Activated CD4-positive, alpha-beta T cell treated with anti-CD3 and anti-CD28 coated beads, Interleukin-2, amount 10 ng/mL, durations not matched to agents 7 days and 5 days (primary cell): Measurements from ENCODE around the gene PRSS50. TPM values are rescaled to one million over a fixed set of nuclear protein-coding genes. Genes with fewer than 3 reads are reported as not detected.
"Not testable (repeated sequence)": the region's sequence is repeated elsewhere in the genome, so short reads cannot be mapped to it uniquely, and the experiment has no call there.

ENCODE experiments used
- CTCF ChIA-PET: fragments of 350-600 bp; sonication (Branson Sonifier 250); formaldehyde crosslinking; loops from one replicate; lab custom pipeline; 2021; ENCODE audit warnings: antibody characterized with exemption; lab: Charles Lee
- POLR2A ChIA-PET: fragments of 350-600 bp; sonication (Branson Sonifier 250); formaldehyde crosslinking; loops from one replicate; lab custom pipeline; 2021; ENCODE audit warnings: antibody characterized with exemption; lab: Charles Lee
- DNase-seq: peaks from one replicate; pipeline ENCODE4 v3.0.0-alpha.2; 2020
- H3K27ac Mint-ChIP-seq: one replicate; pipeline ENCODE4 v1.8.0; 2021; ENCODE audit warnings: mild to moderate bottlenecking, moderate library complexity, mixed read lengths
- H3K27me3 Mint-ChIP-seq: one replicate; pipeline ENCODE4 v1.8.0; 2021; ENCODE audit warnings: mixed read lengths
- H3K36me3 Mint-ChIP-seq: one replicate; pipeline ENCODE4 v1.8.0; 2021; ENCODE audit warnings: low read depth, mixed read lengths
- H3K4me1 Mint-ChIP-seq: one replicate; pipeline ENCODE4 v1.8.0; 2021; ENCODE audit warnings: mixed read lengths
- H3K4me3 Mint-ChIP-seq: one replicate; pipeline ENCODE4 v1.8.0; 2021; ENCODE audit warnings: mild to moderate bottlenecking, moderate library complexity, mixed read lengths
- H3K9me3 Mint-ChIP-seq: one replicate; pipeline ENCODE4 v1.8.0; 2021; ENCODE audit warnings: mixed read lengths
- total RNA-seq, 2 experiments: library from RNA; stranded (reverse); gene quantifications; one replicate each; pipeline ENCODE4 v1.2.3, GENCODE V29; 2021

Gene PRSS50
- total RNA-seq, 2 experiments from 2014 or later: not detected

GRCh38 chr3:46739565-46739964 lies 21.9 kb upstream of the PRSS50 start:
- CTCF ChIA-PET, H3K27ac Mint-ChIP-seq, H3K4me3 Mint-ChIP-seq, POLR2A ChIA-PET, H3K9me3 Mint-ChIP-seq, H3K4me1 Mint-ChIP-seq, H3K36me3 Mint-ChIP-seq, DNase-seq: not testable (repeated sequence)
- H3K27me3 Mint-ChIP-seq: peaks cover 17% of the 10 kb centered on the region

- Mint-ChIP-seq H3K4me3 (no peak overlapping the region), H3K27me3 (peaks cover 17% of the 10 kb centered on the region), H3K36me3 (no peaks in the 10 kb centered on the region), H3K27ac (no peak overlapping the region), H3K4me1 (no peaks in the 10 kb centered on the region), H3K9me3 (no peaks in the 10 kb centered on the region)
- POLR2A ChIA-PET: no interaction called here
- no peak for DNase-seq
- CTCF ChIA-PET: no interaction called here
These were observed 19.7 kb upstream of the PRSS50 start for GRCh38 chr3:46737329-46737731.

- no peak overlapping the region for H3K27ac Mint-ChIP-seq
- H3K9me3 Mint-ChIP-seq: no peaks in the 10 kb centered on the region
- ChIA-PET CTCF (no interaction called here), POLR2A (no interaction called here)
- H3K36me3 Mint-ChIP-seq: no peaks in the 10 kb centered on the region
- H3K4me3 Mint-ChIP-seq: no peak overlapping the region
- no peak for DNase-seq
- peaks cover 17% of the 10 kb centered on the region for H3K27me3 Mint-ChIP-seq
- no peaks in the 10 kb centered on the region for H3K4me1 Mint-ChIP-seq
These were observed 18.6 kb upstream of the PRSS50 start for GRCh38 chr3:46736006-46736872.

- no peak overlapping the region for H3K27ac Mint-ChIP-seq
- H3K9me3 Mint-ChIP-seq: no peaks in the 10 kb centered on the region
- no peak for DNase-seq
- H3K27me3 Mint-ChIP-seq: peaks cover 20% of the 10 kb centered on the region
- no peak overlapping the region for H3K4me3 Mint-ChIP-seq
- POLR2A ChIA-PET: no interaction called here
- H3K4me1 Mint-ChIP-seq: no peaks in the 10 kb centered on the region
- CTCF ChIA-PET: interaction anchor here (0.8 kb wide), 1 partner anchor 18 kb away, joined by 3 read pairs; no protein-coding TSS in a partner anchor
- H3K36me3 Mint-ChIP-seq: no peaks in the 10 kb centered on the region
These were observed 17.1 kb upstream of the PRSS50 start for GRCh38 chr3:46734773-46735172.

- no peaks in the 10 kb centered on the region for H3K9me3 Mint-ChIP-seq
- no peaks in the 10 kb centered on the region for H3K4me1 Mint-ChIP-seq
- ChIA-PET POLR2A (no interaction called here), CTCF (no interaction called here)
- H3K4me3 Mint-ChIP-seq: no peak overlapping the region
- no peak for DNase-seq
- no peaks in the 10 kb centered on the region for H3K36me3 Mint-ChIP-seq
- H3K27ac Mint-ChIP-seq: no peak overlapping the region
- H3K27me3 Mint-ChIP-seq: peaks cover 20% of the 10 kb centered on the region
These were observed 15.5 kb upstream of the PRSS50 start for GRCh38 chr3:46733026-46733800.

GRCh38 chr3:46731795-46732194 lies 14.1 kb upstream of the PRSS50 start:
- Mint-ChIP-seq H3K27me3 (peaks cover 16% of the 10 kb centered on the region), H3K4me3 (no peak overlapping the region), H3K9me3 (no peaks in the 10 kb centered on the region), H3K27ac (no peak overlapping the region), H3K4me1 (no peaks in the 10 kb centered on the region), H3K36me3 (no peaks in the 10 kb centered on the region)
- DNase-seq: no peak
- ChIA-PET CTCF (no interaction called here), POLR2A (no interaction called here)

GRCh38 chr3:46730819-46731218 lies 13.2 kb upstream of the PRSS50 start:
- H3K36me3 Mint-ChIP-seq: no peaks in the 10 kb centered on the region
- POLR2A ChIA-PET: no interaction called here
- H3K9me3 Mint-ChIP-seq: no peaks in the 10 kb centered on the region
- no peaks in the 10 kb centered on the region for H3K4me1 Mint-ChIP-seq
- CTCF ChIA-PET: no interaction called here
- H3K4me3 Mint-ChIP-seq: no peak overlapping the region
- peaks cover 16% of the 10 kb centered on the region for H3K27me3 Mint-ChIP-seq
- no peak for DNase-seq
- no peak overlapping the region for H3K27ac Mint-ChIP-seq

DNA sequence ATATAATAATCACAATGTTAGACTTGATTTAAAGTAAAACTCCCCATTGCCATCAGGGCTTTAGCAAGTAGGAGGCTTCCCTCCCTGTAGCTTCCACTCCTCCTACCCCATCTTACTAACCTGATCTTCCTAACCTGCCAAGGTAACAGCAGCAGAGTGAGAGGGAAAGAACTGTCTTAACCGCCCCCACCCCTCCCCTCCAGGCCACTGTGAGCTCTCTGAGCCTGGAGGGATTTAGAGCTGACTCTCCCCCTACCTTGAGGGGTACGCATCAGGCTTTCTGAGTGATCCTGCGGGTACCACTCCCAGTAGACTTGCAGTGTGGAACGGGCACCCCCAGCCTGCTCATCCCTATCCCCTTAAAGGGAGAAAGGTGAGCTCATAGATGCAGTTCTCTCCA lies 11.4 kb upstream of the PRSS50 start:
- peaks cover 2% of the 10 kb centered on the region for H3K4me1 Mint-ChIP-seq
- H3K9me3 Mint-ChIP-seq: no peaks in the 10 kb centered on the region
- H3K27me3 Mint-ChIP-seq: peaks cover 16% of the 10 kb centered on the region
- POLR2A ChIA-PET: interaction anchor here (0.6 kb wide), 1 partner anchor 611 kb away, joined by 3 read pairs; no protein-coding TSS in a partner anchor
- no peak overlapping the region for H3K27ac Mint-ChIP-seq
- CTCF ChIA-PET: interaction anchor here (0.6 to 0.8 kb wide), 2 partner anchors 100 to 505 kb away, joined by 3 to 4 read pairs; no protein-coding TSS in a partner anchor
- no peak for DNase-seq
- H3K4me3 Mint-ChIP-seq: no peak overlapping the region
- H3K36me3 Mint-ChIP-seq: no peaks in the 10 kb centered on the region

- Mint-ChIP-seq H3K27ac (no peak overlapping the region), H3K9me3 (no peaks in the 10 kb centered on the region), H3K4me3 (no peak overlapping the region), H3K27me3 (peaks cover 18% of the 10 kb centered on the region), H3K4me1 (peaks cover 2% of the 10 kb centered on the region), H3K36me3 (no peaks in the 10 kb centered on the region)
- CTCF ChIA-PET: interaction anchor here (0.7 kb wide), 1 partner anchor 19 kb away, joined by 3 read pairs; no protein-coding TSS in a partner anchor
- POLR2A ChIA-PET: no interaction called here
- DNase-seq: no peak
These were observed 8.1 kb upstream of the PRSS50 start for GRCh38 chr3:46725621-46726314.

- Mint-ChIP-seq H3K36me3 (no peaks in the 10 kb centered on the region), H3K27ac (no peak overlapping the region), H3K27me3 (peaks cover 15% of the 10 kb centered on the region), H3K4me3 (no peak overlapping the region), H3K9me3 (no peaks in the 10 kb centered on the region), H3K4me1 (peaks cover 2% of the 10 kb centered on the region)
- ChIA-PET POLR2A (no interaction called here), CTCF (interaction anchor here (0.5 kb wide), 1 partner anchor 141 kb away, joined by 3 read pairs; no protein-coding TSS in a partner anchor)
- DNase-seq: no peak
These were observed 6.8 kb upstream of the PRSS50 start for GRCh38 chr3:46724424-46724823.

DNA sequence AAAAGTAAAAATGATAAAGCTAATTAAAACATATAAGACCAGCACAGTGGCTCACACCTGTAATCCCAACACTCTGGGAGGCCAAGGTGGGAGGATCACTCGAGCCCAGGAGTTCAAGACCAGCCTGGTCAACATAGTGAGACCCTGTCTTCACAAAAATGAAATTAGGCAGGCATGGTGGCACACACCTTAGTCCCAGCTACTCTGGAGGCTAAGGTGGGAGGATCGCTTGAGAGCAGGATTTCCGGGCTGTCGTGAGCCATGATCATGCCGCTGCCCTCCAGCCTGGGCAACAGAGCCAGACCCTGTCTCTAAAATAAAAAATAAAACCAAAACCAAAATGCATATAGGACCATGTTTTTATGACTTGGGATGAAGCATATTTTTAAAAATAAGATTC lies 4.8 kb upstream of the PRSS50 start:
- Mint-ChIP-seq H3K4me3 (no peak overlapping the region), H3K36me3 (no peaks in the 10 kb centered on the region), H3K9me3 (no peaks in the 10 kb centered on the region), H3K27ac (no peak overlapping the region), H3K27me3 (peaks cover 12% of the 10 kb centered on the region), H3K4me1 (peaks cover 2% of the 10 kb centered on the region)
- ChIA-PET POLR2A (no interaction called here), CTCF (no interaction called here)
- no peak for DNase-seq

DNA sequence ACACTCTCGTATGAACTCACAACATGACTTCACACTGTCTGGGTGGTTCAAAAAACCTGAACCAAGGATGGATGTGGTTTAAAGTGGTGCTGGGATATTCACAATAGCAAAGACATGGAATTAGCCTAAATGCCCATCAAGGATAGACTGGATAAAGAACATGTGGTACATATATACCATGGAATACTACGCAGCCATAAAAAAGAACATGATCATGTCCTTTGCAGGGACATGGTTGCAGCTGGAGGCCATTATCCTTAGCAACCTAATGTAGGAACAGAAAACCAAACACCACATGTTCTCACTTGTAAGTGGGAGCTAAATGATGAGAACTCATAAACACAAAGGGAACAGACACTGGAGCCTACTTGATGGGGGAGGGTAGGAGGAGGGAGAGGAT lies 3.3 kb upstream of the PRSS50 start:
- Mint-ChIP-seq H3K4me1 (peaks cover 2% of the 10 kb centered on the region), H3K27ac (no peak overlapping the region), H3K27me3 (peaks cover 14% of the 10 kb centered on the region), H3K4me3 (no peak overlapping the region), H3K9me3 (no peaks in the 10 kb centered on the region), H3K36me3 (no peaks in the 10 kb centered on the region)
- CTCF ChIA-PET: interaction anchor here (0.6 kb wide), 1 partner anchor 1194 kb away, joined by 4 read pairs; no protein-coding TSS in a partner anchor
- POLR2A ChIA-PET: no interaction called here
- DNase-seq: no peak
